ENCODE data around the gene DMD. TPM values are rescaled to one million over a fixed set of nuclear protein-coding genes. Genes with fewer than 3 reads are reported as not detected.

The DMD gene
- total RNA-seq, 1 experiment from 2014 or later, result 25.3 TPM

- CTCF ChIA-PET, result no interaction called here
Observed at GRCh38 chrX:32024072-32024471, 1187.3 kb downstream of the DMD start.

GRCh38 chrX:32016195-32016594 is 1195.2 kb downstream of the DMD start:
- H3K4me1 ChIP-seq (replicated peaks; ENCODE audit: insufficient read depth), result no peaks in the 10 kb centered on the region
- H3K4me3 ChIP-seq, result no peak overlapping the region
- ChIA-PET CTCF (no interaction called here), POLR2A (ENCODE audit: unreplicated experiment) (no interaction called here)
- no peak overlapping the region for H3K4me2 ChIP-seq
- intact Hi-C loops (cut with micrococcal nuclease; ENCODE audit: unreplicated experiment), result no loop called here
- H3K27me3 ChIP-seq (ENCODE audit: insufficient read depth, low read depth), result no peaks in the 10 kb centered on the region
- TF ChIP-seq EZH2 (IDR thresholded peaks at IDR 0.05; ENCODE audit: low read depth) (no peak), CTCF (conservative IDR thresholded peaks at IDR 0.05) (no peak)
- H3K9me3 ChIP-seq (ENCODE audit: insufficient read depth, low read depth), result no peaks in the 10 kb centered on the region
- H3K36me3 ChIP-seq (ENCODE audit: low read depth), result no peaks in the 10 kb centered on the region
- no peaks in the 10 kb centered on the region for H3K79me2 ChIP-seq (ENCODE audit: low read depth)
- no peak for DNase-seq
- no peak overlapping the region for H3K27ac ChIP-seq
- BruUV-seq (replicated peaks), result no TSS peak
- no peaks in the 10 kb centered on the region for H3F3A ChIP-seq (ENCODE audit: insufficient read depth, low read depth)
- no peaks in the 10 kb centered on the region for H3K9me2 ChIP-seq (ENCODE audit: insufficient read depth)
- H4K20me1 ChIP-seq (ENCODE audit: insufficient read depth), result no peaks in the 10 kb centered on the region
- H2AFZ ChIP-seq, result no peak overlapping the region

More at GRCh38 chrX:32024072-32024471, 1187.3 kb downstream of the DMD start:
- Histone ChIP-seq H3K36me3 (ENCODE audit: low read depth) (no peaks in the 10 kb centered on the region), H3F3A (ENCODE audit: insufficient read depth, low read depth) (no peaks in the 10 kb centered on the region), H3K4me1 (replicated peaks; ENCODE audit: insufficient read depth) (no peaks in the 10 kb centered on the region), H2AFZ (no peak overlapping the region), H4K20me1 (ENCODE audit: insufficient read depth) (no peaks in the 10 kb centered on the region), H3K27ac (no peak overlapping the region), H3K9me3 (ENCODE audit: insufficient read depth, low read depth) (no peaks in the 10 kb centered on the region), H3K27me3 (ENCODE audit: insufficient read depth, low read depth) (no peaks in the 10 kb centered on the region), H3K79me2 (ENCODE audit: low read depth) (no peaks in the 10 kb centered on the region), H3K4me3 (no peak overlapping the region), H3K4me2 (no peak overlapping the region), H3K9me2 (ENCODE audit: insufficient read depth) (no peaks in the 10 kb centered on the region)
- POLR2A ChIA-PET (ENCODE audit: unreplicated experiment), result no interaction called here
- no peak for DNase-seq
- TF ChIP-seq EZH2 (IDR thresholded peaks at IDR 0.05; ENCODE audit: low read depth), result no peak
- TF ChIP-seq CTCF (conservative IDR thresholded peaks at IDR 0.05), result no peak
- BruUV-seq (replicated peaks), result no TSS peak
- intact Hi-C loops (cut with micrococcal nuclease; ENCODE audit: unreplicated experiment), result no loop called here

- Histone ChIP-seq H3K9me3 (ENCODE audit: insufficient read depth, low read depth) (no peaks in the 10 kb centered on the region), H3K79me2 (ENCODE audit: low read depth) (no peaks in the 10 kb centered on the region), H3F3A (ENCODE audit: insufficient read depth, low read depth) (no peaks in the 10 kb centered on the region), H2AFZ (no peak overlapping the region), H4K20me1 (ENCODE audit: insufficient read depth) (no peaks in the 10 kb centered on the region), H3K27me3 (ENCODE audit: insufficient read depth, low read depth) (no peaks in the 10 kb centered on the region), H3K9me2 (ENCODE audit: insufficient read depth) (no peaks in the 10 kb centered on the region), H3K4me2 (no peak overlapping the region), H3K27ac (no peak overlapping the region), H3K4me1 (replicated peaks; ENCODE audit: insufficient read depth) (no peaks in the 10 kb centered on the region), H3K4me3 (no peak overlapping the region), H3K36me3 (ENCODE audit: low read depth) (no peaks in the 10 kb centered on the region)
- no peak for DNase-seq
- intact Hi-C loops (cut with micrococcal nuclease; ENCODE audit: unreplicated experiment), result no loop called here
- ChIA-PET POLR2A (ENCODE audit: unreplicated experiment) (no interaction called here), CTCF (no interaction called here)
- BruUV-seq (replicated peaks), result no TSS peak
- TF ChIP-seq CTCF (conservative IDR thresholded peaks at IDR 0.05), result no peak
- no peak for TF ChIP-seq EZH2 (IDR thresholded peaks at IDR 0.05; ENCODE audit: low read depth)
Observed at GRCh38 chrX:32010948-32011347, 1200.4 kb downstream of the DMD start.
